Measurements from ENCODE around the gene FYN. TPM values are rescaled to one million over a fixed set of nuclear protein-coding genes. Genes with fewer than 3 reads are reported as not detected.

The FYN gene
- total and polyA plus RNA-seq, 5 experiments from 2014 or later: 159 to 531 (median 317) TPM

Other genes with a start within 250 kb of the FYN start
- gene CCN6, start 180.7 kb upstream of the FYN start, total RNA-seq: not detected
- gene CCN6, start 180.7 kb upstream of the FYN start, polyA plus RNA-seq: under 1 TPM; 0.08 to 0.21 (median 0.09) TPM
- gene TUBE1, start 214.0 kb upstream of the FYN start, total RNA-seq: 10 to 100 TPM; 42.3 to 43.0 TPM
- gene TUBE1, start 214.0 kb upstream of the FYN start, polyA plus RNA-seq: 10 to 100 TPM; 10.1 to 12.1 (median 11.6) TPM
- gene FAM229B, start 214.1 kb upstream of the FYN start, total RNA-seq: 1 to 10 TPM; 5.5 to 6.1 TPM
- gene FAM229B, start 214.1 kb upstream of the FYN start, polyA plus RNA-seq: 10 to 100 TPM; 12.3 to 18.4 (median 15.4) TPM